Endodermal cell (in vitro differentiated cells): ENCODE measurements around the gene PIEZO2. TPM values are rescaled to one million over a fixed set of nuclear protein-coding genes. Genes with fewer than 3 reads are reported as not detected.

ENCODE experiments used
- DNase-seq: peaks from one replicate; pipeline ENCODE4 v3.0.0-alpha.2; 2017
- H3K27ac ChIP-seq: 2 replicates; pipeline ENCODE4 v1.5.1; 2013; ENCODE audit warnings: mild to moderate bottlenecking, low read depth, low read length, moderate library complexity
- H3K27me3 ChIP-seq: 2 replicates; pipeline ENCODE4 v1.6.1; 2013; ENCODE audit warnings: mild to moderate bottlenecking, low read length, moderate library complexity; ENCODE audit not compliant: insufficient read depth, control insufficient read depth, poor library complexity, severe bottlenecking
- H3K36me3 ChIP-seq: 2 replicates; pipeline ENCODE4 v1.7.0; 2013; ENCODE audit warnings: mild to moderate bottlenecking, low read length, moderate library complexity; ENCODE audit not compliant: control insufficient read depth, insufficient read depth
- H3K4me1 ChIP-seq: one replicate; pipeline ENCODE4 v1.7.0; 2013; ENCODE audit warnings: low read length; ENCODE audit not compliant: control insufficient read depth, insufficient read depth
- H3K4me3 ChIP-seq: 2 replicates; pipeline ENCODE4 v1.5.1; 2013; ENCODE audit warnings: mild to moderate bottlenecking, low read length, moderate library complexity
- H3K9ac ChIP-seq: 2 replicates; pipeline ENCODE4 v1.6.1; 2013; ENCODE audit warnings: mild to moderate bottlenecking, low read length, moderate library complexity; ENCODE audit not compliant: poor library complexity, severe bottlenecking; ENCODE audit errors: extremely low read depth
- H3K9me3 ChIP-seq: 2 replicates; pipeline ENCODE4 v1.6.1; 2013; ENCODE audit warnings: mild to moderate bottlenecking, low read length, moderate library complexity; ENCODE audit not compliant: control insufficient read depth
- H3K27ac Mint-ChIP-seq: 2 replicates; pipeline ENCODE4 v1.8.0; 2020; ENCODE audit warnings: mixed read lengths
- H3K27me3 Mint-ChIP-seq: 2 replicates; pipeline ENCODE4 v1.8.0; 2021; ENCODE audit warnings: mild to moderate bottlenecking, mixed read lengths; ENCODE audit not compliant: insufficient read depth
- H3K36me3 Mint-ChIP-seq: 2 replicates; pipeline ENCODE4 v1.8.0; 2020; ENCODE audit warnings: low read depth, mixed read lengths
- H3K4me1 Mint-ChIP-seq: 2 replicates; pipeline ENCODE4 v1.8.0; 2020; ENCODE audit warnings: mixed read lengths
- H3K4me3 Mint-ChIP-seq: 2 replicates; pipeline ENCODE4 v1.8.0; 2020; ENCODE audit warnings: mild to moderate bottlenecking, moderate library complexity, mixed read lengths
- H3K9me3 Mint-ChIP-seq: 2 replicates; pipeline ENCODE4 v1.8.0; 2020; ENCODE audit warnings: mild to moderate bottlenecking, mixed read lengths
- CTCF ChIP-seq: fragments of 200-600 bp; sonication (generic); conservative IDR thresholded peaks from 2 replicates; pipeline ENCODE4 v1.5.0; 2021; ENCODE audit warnings: antibody characterized with exemption, mild to moderate bottlenecking
- WGBS, 2 experiments: methylation state at CpG; one replicate each; pipeline versions ENCODE4 v1.1.5 to v1.1.7; 2013; ENCODE audit warnings: missing lambda C conversion rate in 2 of 2, mixed read lengths in 1 of 2; ENCODE audit not compliant: insufficient coverage in 1 of 2, insufficient read length in 1 of 2; 5-methylcytosine and 5-hydroxymethylcytosine counted together
- total RNA-seq, 2 donors: library from RNA; stranded (reverse); fragmentation: NEBNext Ultra II Directional in 1 of 2; extraction: Animal tissue kit (Norgen Biotek cat#: 25700) in 1 of 2; gene quantifications; 2 replicates in 1 of 2; 3 replicates in 1 of 2; pipeline ENCODE4 v1.2.1, GENCODE V29; 2021

Gene PIEZO2
- total RNA-seq, 2 donors from 2014 or later = 7.3 to 12.1 TPM

- H3K4me3 Mint-ChIP-seq = no peak overlapping the region
- H3K27ac Mint-ChIP-seq = no peak overlapping the region
Measured at GRCh38 chr18:10997885-10998284, 151.5 kb downstream of the PIEZO2 start.

DNA sequence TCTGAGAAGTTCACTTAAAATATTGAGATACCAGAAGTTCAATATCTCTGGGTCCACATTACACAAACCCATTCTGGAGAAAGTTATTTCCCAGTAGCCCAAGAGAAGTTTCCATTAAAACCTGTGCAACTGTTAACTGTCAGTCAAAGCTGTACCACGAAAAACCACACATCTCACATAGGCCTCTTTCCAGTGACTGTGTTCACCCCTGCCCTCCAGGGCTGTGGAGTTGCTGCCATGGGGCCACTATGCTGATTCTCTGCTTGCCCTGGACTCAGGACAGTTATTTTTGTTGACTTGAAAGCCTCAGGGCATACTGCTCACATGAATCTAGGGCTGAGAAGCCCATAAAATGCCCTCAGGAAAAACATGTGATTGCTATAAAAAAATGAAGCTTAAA, 153.8 kb downstream of the PIEZO2 start:
- Histone ChIP-seq H3K4me3 (no peak overlapping the region), H3K9me3 (peaks cover 16% of the 10 kb centered on the region), H3K27me3 (no peaks in the 10 kb centered on the region), H3K36me3 (no peaks in the 10 kb centered on the region), H3K27ac (no peak overlapping the region), H3K4me1 (no peaks in the 10 kb centered on the region), H3K9ac (no peak overlapping the region)
- H3K27ac Mint-ChIP-seq = no peak overlapping the region
- 84 to 100% methylated on average over 1 of the region's 1 CpG for WGBS, 2 experiments
- no peaks in the 10 kb centered on the region for H3K4me1 Mint-ChIP-seq
- no peaks in the 10 kb centered on the region for H3K27me3 Mint-ChIP-seq
- H3K36me3 Mint-ChIP-seq = peaks cover 4% of the 10 kb centered on the region
- no peak overlapping the region for H3K4me3 Mint-ChIP-seq
- no peak for TF ChIP-seq CTCF
- H3K9me3 Mint-ChIP-seq = peaks cover 34% of the 10 kb centered on the region
- DNase-seq = no peak

More at GRCh38 chr18:10997885-10998284, 151.5 kb downstream of the PIEZO2 start:
- no peak for DNase-seq
- Histone ChIP-seq H3K27ac (no peak overlapping the region), H3K9me3 (peaks cover 16% of the 10 kb centered on the region), H3K36me3 (no peaks in the 10 kb centered on the region), H3K4me1 (no peaks in the 10 kb centered on the region), H3K4me3 (no peak overlapping the region), H3K27me3 (no peaks in the 10 kb centered on the region), H3K9ac (no peak overlapping the region)
- no peaks in the 10 kb centered on the region for H3K27me3 Mint-ChIP-seq
- H3K4me1 Mint-ChIP-seq = peaks cover 8% of the 10 kb centered on the region
- peaks cover 25% of the 10 kb centered on the region for H3K9me3 Mint-ChIP-seq
- peaks cover 4% of the 10 kb centered on the region for H3K36me3 Mint-ChIP-seq
- TF ChIP-seq CTCF = no peak
- 100% methylated on average over 1 of the region's 1 CpG; no CpG with 5 or more reads in 1 of the 2 experiments for WGBS, 2 experiments

DNA sequence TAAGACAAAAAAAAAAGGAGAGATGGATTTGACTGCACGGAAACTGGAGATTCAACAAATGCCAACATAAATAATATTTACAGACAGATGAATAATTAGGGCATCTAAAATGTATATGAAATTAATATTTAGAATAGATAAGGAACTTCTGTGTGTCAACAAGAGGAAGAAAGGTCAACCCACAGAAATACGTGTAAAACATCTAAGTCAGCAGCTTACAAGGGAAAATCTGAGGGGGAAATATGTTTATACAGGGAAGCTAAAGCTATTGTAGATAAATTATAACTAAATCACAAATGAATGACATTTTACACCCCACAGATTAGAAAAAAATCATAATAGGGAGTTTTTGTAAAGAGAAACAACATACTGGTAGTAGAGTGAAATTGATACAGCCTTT, 159.9 kb downstream of the PIEZO2 start:
- no peak overlapping the region for H3K9ac ChIP-seq
- no peak overlapping the region for H3K4me3 ChIP-seq
- WGBS, 2 experiments = 94 to 100% methylated on average over 1 of the region's 2 CpGs
- no peak overlapping the region for H3K27ac ChIP-seq
- TF ChIP-seq CTCF = no peak
- H3K36me3 ChIP-seq = no peaks in the 10 kb centered on the region
- no peaks in the 10 kb centered on the region for H3K36me3 Mint-ChIP-seq
- no peaks in the 10 kb centered on the region for H3K4me1 ChIP-seq
- no peaks in the 10 kb centered on the region for H3K4me1 Mint-ChIP-seq
- H3K27me3 Mint-ChIP-seq = no peaks in the 10 kb centered on the region
- peaks cover 35% of the 10 kb centered on the region for H3K9me3 Mint-ChIP-seq
- no peak overlapping the region for H3K27ac Mint-ChIP-seq
- H3K27me3 ChIP-seq = no peaks in the 10 kb centered on the region
- DNase-seq = no peak
- H3K4me3 Mint-ChIP-seq = no peak overlapping the region
- peaks cover 25% of the 10 kb centered on the region for H3K9me3 ChIP-seq
